PFSK-1 (cell line): ENCODE measurements around the gene ATP7A.

Experiments
- REST ChIP-seq, 2 experiments: IDR thresholded peaks; 2 replicates each; pipeline versions ENCODE4 v1.6.1 to v1.8.0; 2011 to 2012; ENCODE audit warnings: low read depth in 2 of 2, low read length in 2 of 2, control low read depth in 1 of 2, inconsistent platforms in 1 of 2, mild to moderate bottlenecking in 1 of 2, moderate library complexity in 1 of 2; ENCODE audit not compliant: insufficient read depth in 1 of 2
- SIN3A ChIP-seq: IDR thresholded peaks from 2 replicates; pipeline ENCODE4 v1.6.1; 2012; ENCODE audit warnings: mild to moderate bottlenecking, low read length, moderate library complexity, borderline replicate concordance; ENCODE audit not compliant: insufficient read depth
- TAF1 ChIP-seq: IDR thresholded peaks from 2 replicates; pipeline ENCODE4 v1.6.1; 2012; ENCODE audit warnings: low read length, control low read depth, borderline replicate concordance; ENCODE audit not compliant: insufficient read depth

DNA sequence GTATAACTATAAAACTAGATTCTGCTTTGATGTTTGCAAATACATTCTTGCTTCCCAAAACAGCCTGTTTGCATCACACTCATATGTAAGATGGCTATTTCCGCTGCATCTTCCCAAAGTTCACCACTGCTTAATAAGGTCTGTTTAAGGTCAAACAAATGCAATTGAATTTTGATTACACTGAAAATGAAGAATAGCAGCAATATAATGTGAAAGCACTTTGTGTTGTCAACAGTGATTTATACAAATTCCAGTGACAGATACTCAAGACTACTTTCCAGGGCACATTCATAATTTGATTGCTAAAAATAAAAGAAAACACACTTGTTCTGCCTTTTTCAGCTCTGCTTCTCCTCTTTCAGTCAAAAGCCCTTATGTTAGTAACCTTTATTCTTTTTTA, 67.0 kb downstream of the ATP7A start:
- no peak for TF ChIP-seq REST (IDR thresholded peaks at IDR 0.05; ENCODE audit: insufficient read depth in 1 of 2, low read depth in 2 of 2, low read length in 2 of 2)
- TF ChIP-seq TAF1, result no peak
- no peak for TF ChIP-seq SIN3A
